ENCODE measurements around the gene SLC36A4.

Gene SLC36A4

DNA sequence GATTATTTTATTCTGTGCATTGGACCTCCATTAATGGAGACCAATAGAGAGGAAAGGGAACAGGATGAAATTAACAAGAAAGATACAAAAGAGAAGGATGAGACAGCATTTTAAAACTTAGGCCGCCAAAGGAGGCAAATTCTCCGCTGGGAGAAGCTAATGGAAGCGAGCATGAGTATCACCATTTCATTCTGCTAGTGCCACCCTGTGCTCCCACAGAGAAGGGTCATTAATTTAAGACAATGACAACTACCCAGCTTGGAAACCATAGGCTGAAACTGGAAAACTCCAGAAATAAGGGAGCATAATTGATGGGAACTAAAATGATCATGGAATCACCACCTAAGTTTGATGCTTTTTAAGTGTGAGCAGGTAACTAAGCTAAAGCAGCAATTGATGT is 69.2 kb downstream of the SLC36A4 start:
- no peak for DNase-seq
- no peaks in the 10 kb centered on the region for H3K9me3 ChIP-seq (ENCODE audit: severe bottlenecking)
- no peak overlapping the region for H3K4me3 ChIP-seq (ENCODE audit: low read depth, low read length)
- no peak overlapping the region for H3K27ac ChIP-seq
- TF ChIP-seq, protein P1, sequence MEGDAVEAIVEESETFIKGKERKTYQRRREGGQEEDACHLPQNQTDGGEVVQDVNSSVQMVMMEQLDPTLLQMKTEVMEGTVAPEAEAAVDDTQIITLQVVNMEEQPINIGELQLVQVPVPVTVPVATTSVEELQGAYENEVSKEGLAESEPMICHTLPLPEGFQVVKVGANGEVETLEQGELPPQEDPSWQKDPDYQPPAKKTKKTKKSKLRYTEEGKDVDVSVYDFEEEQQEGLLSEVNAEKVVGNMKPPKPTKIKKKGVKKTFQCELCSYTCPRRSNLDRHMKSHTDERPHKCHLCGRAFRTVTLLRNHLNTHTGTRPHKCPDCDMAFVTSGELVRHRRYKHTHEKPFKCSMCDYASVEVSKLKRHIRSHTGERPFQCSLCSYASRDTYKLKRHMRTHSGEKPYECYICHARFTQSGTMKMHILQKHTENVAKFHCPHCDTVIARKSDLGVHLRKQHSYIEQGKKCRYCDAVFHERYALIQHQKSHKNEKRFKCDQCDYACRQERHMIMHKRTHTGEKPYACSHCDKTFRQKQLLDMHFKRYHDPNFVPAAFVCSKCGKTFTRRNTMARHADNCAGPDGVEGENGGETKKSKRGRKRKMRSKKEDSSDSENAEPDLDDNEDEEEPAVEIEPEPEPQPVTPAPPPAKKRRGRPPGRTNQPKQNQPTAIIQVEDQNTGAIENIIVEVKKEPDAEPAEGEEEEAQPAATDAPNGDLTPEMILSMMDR (IDR thresholded peaks at IDR 0.05; ENCODE audit: low read depth, low read length): no peak
- no peaks in the 10 kb centered on the region for H3K27me3 ChIP-seq (ENCODE audit: insufficient read depth, low read depth, severe bottlenecking)
- no peaks in the 10 kb centered on the region for H3K36me3 ChIP-seq

DNA sequence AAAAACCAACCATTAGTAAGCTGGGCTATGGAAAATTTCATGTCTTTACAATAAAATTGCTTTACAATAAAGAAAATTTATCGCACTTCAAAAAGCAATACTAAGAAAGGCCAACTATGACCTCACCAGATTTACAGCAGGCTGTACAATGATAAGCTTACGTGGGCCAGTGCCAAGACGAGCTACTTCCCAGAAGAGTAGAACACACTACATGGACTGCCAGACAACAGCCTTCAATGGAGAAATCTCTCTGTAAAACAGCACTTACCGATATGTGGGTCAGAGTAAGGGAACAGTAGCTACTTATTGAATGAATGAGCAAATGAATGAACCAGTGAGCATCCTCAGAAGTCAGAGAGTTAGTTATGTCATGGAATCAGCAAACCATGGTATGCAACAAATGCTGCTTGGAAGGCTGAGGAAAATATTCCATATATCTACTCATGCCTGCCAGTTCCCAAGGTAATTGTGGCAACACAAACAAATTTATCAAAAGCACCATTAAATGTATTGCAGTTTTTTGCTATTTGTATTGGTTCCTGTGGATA is 74.4 kb downstream of the SLC36A4 start:
- no peaks in the 10 kb centered on the region for H3K9me3 ChIP-seq (ENCODE audit: severe bottlenecking)
- no peak overlapping the region for H3K27ac ChIP-seq
- H3K4me3 ChIP-seq (ENCODE audit: low read depth, low read length): no peak overlapping the region
- H3K27me3 ChIP-seq (ENCODE audit: insufficient read depth, low read depth, severe bottlenecking): no peaks in the 10 kb centered on the region
- H3K36me3 ChIP-seq: no peaks in the 10 kb centered on the region
- no peak for DNase-seq
- TF ChIP-seq, protein P1 (IDR thresholded peaks at IDR 0.05; ENCODE audit: low read depth, low read length): no peak

DNA sequence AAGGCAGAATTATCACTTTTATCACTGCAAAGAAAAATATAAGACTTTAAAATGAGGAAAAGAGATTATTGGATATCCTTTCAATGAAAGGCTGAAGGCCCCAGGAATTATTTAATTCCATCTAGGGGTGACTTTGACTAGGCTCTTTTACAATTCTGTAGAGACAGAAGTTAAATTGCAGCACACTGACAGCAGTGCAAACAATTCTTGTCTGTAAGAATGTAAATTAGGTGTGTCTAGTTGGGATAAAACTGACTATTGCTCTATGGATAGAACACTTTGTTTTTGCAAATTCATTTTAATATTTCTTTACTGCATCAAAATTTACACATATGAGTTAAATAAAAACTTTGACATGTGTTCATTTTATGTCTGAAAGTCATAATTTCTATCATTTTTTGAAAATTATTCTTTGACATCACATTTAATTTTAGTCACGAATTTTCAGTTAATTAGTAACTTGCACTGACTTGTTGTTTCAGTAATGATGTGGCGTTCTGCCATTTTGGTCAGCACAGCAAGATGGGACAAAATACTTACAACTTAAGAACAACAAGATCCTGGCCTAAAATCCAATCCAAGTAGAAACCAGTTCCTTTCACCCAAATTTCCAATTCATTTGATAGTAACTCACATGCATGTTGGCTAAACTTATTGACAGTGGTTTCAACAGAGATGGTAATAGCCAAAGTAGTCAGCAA is 75.1 kb downstream of the SLC36A4 start:
- Histone ChIP-seq H3K4me3 (ENCODE audit: low read depth, low read length) (no peak overlapping the region), H3K27me3 (ENCODE audit: insufficient read depth, low read depth, severe bottlenecking) (no peaks in the 10 kb centered on the region), H3K9me3 (ENCODE audit: severe bottlenecking) (no peaks in the 10 kb centered on the region), H3K36me3 (no peaks in the 10 kb centered on the region), H3K27ac (no peak overlapping the region)
- no peak for DNase-seq
- TF ChIP-seq, protein P1 (IDR thresholded peaks at IDR 0.05; ENCODE audit: low read depth, low read length): no peak

DNA sequence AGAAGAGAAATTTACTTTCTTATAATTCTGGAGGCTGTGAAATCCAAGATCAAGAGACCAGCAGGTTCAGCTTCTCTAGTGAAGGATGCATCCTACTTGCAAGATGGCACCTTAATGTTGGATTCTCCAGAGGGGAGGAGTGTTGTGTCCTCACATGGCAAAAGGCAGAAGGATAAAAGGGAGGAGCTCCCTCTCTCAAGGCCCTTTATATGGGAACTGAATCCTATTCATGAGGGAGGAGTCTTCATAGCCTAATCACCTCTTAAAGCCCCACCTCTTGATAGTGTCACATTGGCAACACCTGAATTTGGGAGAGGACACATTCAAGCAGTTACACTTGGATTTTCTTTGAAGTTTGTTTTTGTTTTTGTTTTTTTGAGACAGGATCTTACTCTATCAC is 79.5 kb downstream of the SLC36A4 start:
- no peaks in the 10 kb centered on the region for H3K9me3 ChIP-seq (ENCODE audit: severe bottlenecking)
- TF ChIP-seq, protein P1 (IDR thresholded peaks at IDR 0.05; ENCODE audit: low read depth, low read length): no peak
- no peak overlapping the region for H3K27ac ChIP-seq
- no peaks in the 10 kb centered on the region for H3K36me3 ChIP-seq
- no peak for DNase-seq
- no peaks in the 10 kb centered on the region for H3K27me3 ChIP-seq (ENCODE audit: insufficient read depth, low read depth, severe bottlenecking)
- H3K4me3 ChIP-seq (ENCODE audit: low read depth, low read length): no peak overlapping the region

DNA sequence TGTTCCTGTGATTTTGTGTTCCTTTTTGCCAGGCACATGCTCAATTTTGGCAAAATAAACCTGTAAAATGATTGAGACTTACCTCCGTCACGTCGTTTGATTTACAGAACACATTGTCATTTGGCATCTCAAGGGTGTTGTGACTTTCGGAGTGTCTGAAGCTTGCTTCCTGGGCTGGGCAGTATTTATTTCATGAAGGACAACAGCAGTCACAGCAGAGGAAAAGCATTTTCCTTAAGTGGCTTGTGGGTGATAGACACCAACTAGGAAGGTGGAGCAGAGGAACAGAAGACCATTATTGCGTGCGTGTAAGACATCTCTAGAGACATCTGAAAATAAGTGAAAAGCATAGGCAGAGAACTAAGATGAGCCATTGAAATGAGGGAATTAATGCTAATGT is 80.2 kb downstream of the SLC36A4 start:
- no peak overlapping the region for H3K27ac ChIP-seq
- H3K9me3 ChIP-seq (ENCODE audit: severe bottlenecking): no peaks in the 10 kb centered on the region
- no peak overlapping the region for H3K4me3 ChIP-seq (ENCODE audit: low read depth, low read length)
- DNase-seq: no peak
- TF ChIP-seq, protein P1 (IDR thresholded peaks at IDR 0.05; ENCODE audit: low read depth, low read length): no peak
- H3K36me3 ChIP-seq: no peaks in the 10 kb centered on the region
- H3K27me3 ChIP-seq (ENCODE audit: insufficient read depth, low read depth, severe bottlenecking): no peaks in the 10 kb centered on the region

Measured in WERI-Rb-1 (cell line).